Heart right ventricle (tissue), 16 donors: ENCODE measurements around the gene VSTM2B. TPM values are rescaled to one million over a fixed set of nuclear protein-coding genes. Genes with fewer than 3 reads are reported as not detected.

Experiments
- ATAC-seq, 8 donors: fragments of 200-7000 bp; cut with Tn5 transposase; one replicate each; pipeline ENCODE4 v1.9.1; 2020; ENCODE audit warnings: mild to moderate bottlenecking in 8 of 8, moderate library complexity in 8 of 8, moderate number of reproducible peaks in 1 of 8
- DNase-seq, 2 donors: peaks; one replicate each; pipeline ENCODE4 v3.0.0-alpha.2; 2020
- H3K27ac ChIP-seq, 10 donors: fragments of 200-600 bp; sonication (generic) in 2 of 10; one replicate each; pipeline versions ENCODE4 v1.5.0 to v1.8.0; 2020 to 2022; ENCODE audit warnings: mild to moderate bottlenecking in 3 of 10
- H3K27me3 ChIP-seq, 7 donors: fragments of 200-600 bp; one replicate each; pipeline ENCODE4 v1.8.0; 2021 to 2022; ENCODE audit warnings: mild to moderate bottlenecking in 2 of 7
- H3K36me3 ChIP-seq, 9 donors: fragments of 200-600 bp; sonication (generic) in 1 of 9; one replicate each; pipeline versions ENCODE4 v1.5.0 to v1.8.0; 2020 to 2022; ENCODE audit warnings: mild to moderate bottlenecking in 2 of 9
- H3K4me1 ChIP-seq, 9 donors: fragments of 200-600 bp; sonication (generic) in 1 of 9; one replicate each; pipeline versions ENCODE4 v1.5.0 to v1.8.0; 2020 to 2022; ENCODE audit warnings: mild to moderate bottlenecking in 4 of 9
- H3K4me3 ChIP-seq, 10 donors: fragments of 200-600 bp; sonication (generic) in 2 of 10; one replicate each; pipeline versions ENCODE4 v1.5.0 to v1.8.0; 2020 to 2022; ENCODE audit warnings: mild to moderate bottlenecking in 7 of 10, moderate library complexity in 2 of 10
- H3K9me3 ChIP-seq, 11 donors: fragments of 200-600 bp in 10 of 11; sonication (generic) in 2 of 11; one replicate each; pipeline versions ENCODE4 v1.5.0 to v1.8.0; 2013 to 2022; ENCODE audit warnings: mild to moderate bottlenecking in 2 of 11, control low read depth in 1 of 11, moderate library complexity in 1 of 11
- WGBS, 2 donors: extraction: QIAGEN DNeasy Blood & Tissue Kit; methylation state at CpG; one replicate each; pipeline ENCODE4 v1.1.7; 2013; ENCODE audit warnings: inconsistent platforms in 1 of 2; 5-methylcytosine and 5-hydroxymethylcytosine counted together
- intact Hi-C, 10 donors: fragments of 100-400 bp; cut with DNase I; formaldehyde crosslinking; loops; one replicate each; pipeline versions ENCODE4 v1.11.1 to v1.14.2; 2022
- polyA plus RNA-seq, 2 donors: library from polyadenylated mRNA; stranded (reverse); fragments of 200-250 nt; gene quantifications; one replicate each; pipeline ENCODE4 v1.2.3, GENCODE V29; 2013
- total RNA-seq, 10 donors: library from RNA; stranded (reverse); fragmentation: NEBNext Ultra II Directional in 3 of 10; extraction: Animal tissue kit (Norgen Biotek cat#: 25700) in 3 of 10; gene quantifications; one replicate each; pipeline versions ENCODE4 v1.2.1 to v1.2.4, GENCODE V29; 2021 to 2023
- TF ChIP-seq, protein P1 (sequence below), 9 donors: fragments of 200-600 bp; sonication (generic) in 2 of 9; IDR thresholded peaks; one replicate each; pipeline versions ENCODE4 v1.5.0 to v1.8.0; 2021 to 2022; ENCODE audit warnings: antibody characterized with exemption in 9 of 9, mild to moderate bottlenecking in 5 of 9, moderate library complexity in 1 of 9
- donor health status: Arrhythmogenic right ventricular cardiomyopathy.
- donor health status: ischemic (EF 13 %, LVEDD 7.1; RV severe dilation, severe dysfunction).
- donor health status: healthy with polysubstance abuse.
- donor health status: DM: no; HTN: yes; CAD: no.
- donor health status: DM: no; HTN: no; CAD: no.
- donor health status: ischemic (EF 25% LVEDD 6.9; RV normal size, moderate dysfunction).
- donor health status: ischemic (EF 25% LVEDD 5.7; RV mildly dilated, moderate dysfunction).
- donor health status: healthy.
- donor health status: DM: yes; HTN: yes; CAD: no.
- donor health status: Ischemic cardiomyopathy.
- donor health status: ischemic (EF 35%, LVEDD 5.7; RV mildly dilated, moderate dysfunction).
- donor health status: nonischemic (EF 11% LVEDD 7.7; RV severe dilation, severe dysfunction).
- donor health status: DM: yes; HTN: yes; CAD: no.
- donor health status: PGD.
- donor health status: ischemic (EF 29% LVEDD 5.4; RV normal size, mild dysfunction).
- donor health status: nonischemic (EF 23%, LVEDD 6.1; RV moderate dilation, normal function).

VSTM2B gene
- total and polyA plus RNA-seq, 12 donors: not detected

DNA sequence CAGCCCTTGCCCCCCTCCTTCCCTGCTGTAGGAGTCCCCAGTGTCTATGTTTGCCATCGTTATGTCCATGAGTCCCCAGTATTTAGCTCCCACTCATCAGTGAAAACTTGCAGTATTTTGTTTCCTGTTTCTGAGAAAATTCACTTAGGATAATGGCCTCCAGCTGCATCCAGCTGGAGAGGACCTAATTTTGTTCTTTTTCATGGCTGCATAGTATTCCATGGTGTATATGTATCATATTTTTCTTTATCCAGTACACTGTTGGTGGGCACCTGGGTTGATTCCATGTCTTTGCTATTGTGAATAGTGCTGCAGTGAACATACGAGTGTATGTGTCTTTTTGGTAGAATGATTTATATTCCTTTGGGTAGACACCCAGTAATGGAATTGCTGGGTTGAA, 62.3 kb downstream of the VSTM2B start:
- peaks cover 0 to 64% (median 40%) of the 10 kb centered on the region in 7 donors for H3K27me3 ChIP-seq

DNA sequence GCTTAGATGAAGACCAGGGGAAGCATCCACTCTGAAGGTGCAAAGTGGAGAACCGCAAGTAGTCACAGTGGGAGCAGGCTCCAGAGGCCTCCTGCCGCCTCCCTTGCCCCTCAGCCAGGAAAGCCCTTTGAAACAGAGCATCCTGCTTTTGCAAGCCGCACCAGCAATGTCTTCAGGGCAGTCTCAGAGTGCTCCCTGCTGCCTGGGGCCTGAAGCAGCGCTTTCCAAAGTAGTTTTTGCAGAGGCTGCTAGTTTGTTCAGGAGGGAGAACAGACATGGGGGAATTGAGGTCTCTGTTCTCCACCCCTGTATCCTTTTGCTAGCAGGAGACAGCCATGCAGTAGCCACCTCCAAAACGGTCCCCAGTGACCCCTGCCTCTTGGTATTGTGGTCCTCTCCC, 64.5 kb downstream of the VSTM2B start:
- Histone ChIP-seq H3K9me3 (peaks cover 0 to 5% (median 0%) of the 10 kb centered on the region in 11 donors), H3K36me3 (no peaks in the 10 kb centered on the region), H3K4me1 (no peaks in the 10 kb centered on the region), H3K4me3 (no peak overlapping the region), H3K27me3 (peaks cover 0 to 76% (median 51%) of the 10 kb centered on the region in 7 donors), H3K27ac (no peak overlapping the region)
- ATAC-seq (no peak), DNase-seq (no peak)
- 31 to 35% methylated on average over 5 of the region's 5 CpGs for WGBS, 2 donors
- intact Hi-C loops: no loop called here
- TF ChIP-seq, protein P1, sequence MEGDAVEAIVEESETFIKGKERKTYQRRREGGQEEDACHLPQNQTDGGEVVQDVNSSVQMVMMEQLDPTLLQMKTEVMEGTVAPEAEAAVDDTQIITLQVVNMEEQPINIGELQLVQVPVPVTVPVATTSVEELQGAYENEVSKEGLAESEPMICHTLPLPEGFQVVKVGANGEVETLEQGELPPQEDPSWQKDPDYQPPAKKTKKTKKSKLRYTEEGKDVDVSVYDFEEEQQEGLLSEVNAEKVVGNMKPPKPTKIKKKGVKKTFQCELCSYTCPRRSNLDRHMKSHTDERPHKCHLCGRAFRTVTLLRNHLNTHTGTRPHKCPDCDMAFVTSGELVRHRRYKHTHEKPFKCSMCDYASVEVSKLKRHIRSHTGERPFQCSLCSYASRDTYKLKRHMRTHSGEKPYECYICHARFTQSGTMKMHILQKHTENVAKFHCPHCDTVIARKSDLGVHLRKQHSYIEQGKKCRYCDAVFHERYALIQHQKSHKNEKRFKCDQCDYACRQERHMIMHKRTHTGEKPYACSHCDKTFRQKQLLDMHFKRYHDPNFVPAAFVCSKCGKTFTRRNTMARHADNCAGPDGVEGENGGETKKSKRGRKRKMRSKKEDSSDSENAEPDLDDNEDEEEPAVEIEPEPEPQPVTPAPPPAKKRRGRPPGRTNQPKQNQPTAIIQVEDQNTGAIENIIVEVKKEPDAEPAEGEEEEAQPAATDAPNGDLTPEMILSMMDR (IDR thresholded peaks at IDR 0.05): no peak

More for the DNA sequence above, 62.3 kb downstream of the VSTM2B start:
- Histone ChIP-seq H3K4me1 (no peaks in the 10 kb centered on the region), H3K9me3 (peaks cover 0 to 14% (median 0%) of the 10 kb centered on the region in 11 donors), H3K4me3 (no peak overlapping the region), H3K36me3 (no peaks in the 10 kb centered on the region), H3K27ac (no peak overlapping the region)
- DNase-seq (no peak), ATAC-seq (no peak)
- intact Hi-C loops: no loop called here
- TF ChIP-seq, protein P1 (IDR thresholded peaks at IDR 0.05): no peak
- WGBS, 2 donors: 86 to 88% methylated on average over 2 of the region's 2 CpGs

DNA sequence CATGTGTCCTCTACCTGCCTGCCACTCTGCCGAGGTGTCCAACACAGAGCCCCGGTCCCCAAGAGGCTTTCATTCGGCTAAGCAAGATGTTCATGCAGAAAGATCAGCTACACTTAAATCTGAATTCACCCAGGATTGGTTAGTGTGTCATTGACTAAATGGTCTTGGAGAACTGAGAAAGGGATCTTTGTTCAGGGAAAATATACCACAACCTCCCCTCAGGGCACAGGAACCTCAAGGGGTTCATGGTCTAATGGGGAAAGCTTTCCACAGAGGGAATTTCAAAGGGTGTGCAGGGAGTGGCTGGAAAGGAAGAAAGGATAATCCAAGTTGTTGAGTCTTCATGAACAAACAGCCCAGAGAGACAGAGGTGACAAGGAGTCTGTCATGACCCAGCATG, 65.9 kb downstream of the VSTM2B start:
- Histone ChIP-seq H3K27me3 (peaks cover 3 to 83% (median 65%) of the 10 kb centered on the region in 7 donors), H3K4me3 (no peak overlapping the region), H3K4me1 (no peaks in the 10 kb centered on the region), H3K27ac (no peak overlapping the region), H3K36me3 (no peaks in the 10 kb centered on the region), H3K9me3 (peaks cover 0 to 3% (median 0%) of the 10 kb centered on the region in 11 donors)
- 84 to 92% methylated on average over 3 of the region's 3 CpGs for whole genome bisulfite sequencing, 2 donors
- DNase-seq (no peak), ATAC-seq (no peak)
- TF ChIP-seq, protein P1 (IDR thresholded peaks at IDR 0.05): no peak
- intact Hi-C loops: no loop called here

DNA sequence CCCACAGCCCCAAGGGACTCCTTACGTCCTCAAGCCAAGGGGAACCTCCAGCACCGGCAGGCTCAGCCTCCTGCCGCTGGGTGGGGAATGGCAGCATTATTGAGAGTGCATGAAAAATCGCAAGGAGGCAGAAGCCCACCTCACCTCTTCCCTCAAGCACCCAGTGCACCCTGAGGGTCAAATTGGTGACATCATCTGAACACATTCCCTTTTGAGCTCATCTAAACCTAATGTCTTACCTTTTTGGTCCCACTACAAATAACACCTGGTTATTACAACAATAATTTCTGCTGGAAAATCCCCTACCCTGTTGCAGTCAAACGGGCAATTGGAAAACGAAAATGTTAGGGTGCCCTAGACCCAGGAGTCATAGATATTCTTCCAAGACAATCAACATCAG, 68.1 kb downstream of the VSTM2B start:
- Histone ChIP-seq H3K27me3 (peaks cover 3 to 88% (median 55%) of the 10 kb centered on the region in 7 donors), H3K9me3 (no peaks in the 10 kb centered on the region), H3K4me1 (no peaks in the 10 kb centered on the region), H3K27ac (no peak overlapping the region), H3K36me3 (no peaks in the 10 kb centered on the region), H3K4me3 (no peak overlapping the region)
- TF ChIP-seq, protein P1 (IDR thresholded peaks at IDR 0.05): no peak
- 74 to 75% methylated on average over 6 of the region's 6 CpGs for WGBS, 2 donors
- no peak for DNase-seq
- ATAC-seq: no peak
- intact Hi-C loops: no loop called here
